Osteoblast (primary cell): ENCODE measurements around the gene IZUMO4. TPM values are rescaled to one million over a fixed set of nuclear protein-coding genes. Genes with fewer than 3 reads are reported as not detected.
"Not testable (repeated sequence)": the region's sequence is repeated elsewhere in the genome, so short reads cannot be mapped to it uniquely, and the experiment has no call there.

Experiments used
- DNase-seq: peaks from one replicate; pipeline ENCODE4 v3.0.0; 2011; ENCODE audit warnings: low spot score, mixed read lengths; ENCODE audit not compliant: insufficient read length; ENCODE audit errors: missing footprints
- H2AFZ ChIP-seq: 2 replicates; pipeline ENCODE4 v1.6.0; 2011; ENCODE audit warnings: mild to moderate bottlenecking, low read length
- H3K27ac ChIP-seq: 2 replicates; pipeline ENCODE4 v1.5.1; 2011; ENCODE audit warnings: mild to moderate bottlenecking, low read depth, low read length, moderate library complexity
- H3K27me3 ChIP-seq: 2 replicates; pipeline ENCODE4 v1.6.0; 2012; ENCODE audit warnings: mild to moderate bottlenecking, control low read depth, inconsistent platforms, low read length, moderate library complexity; ENCODE audit not compliant: insufficient read depth
- H3K36me3 ChIP-seq: 2 replicates; pipeline ENCODE4 v1.5.1; 2011; ENCODE audit warnings: mild to moderate bottlenecking, low read length, control low read depth, moderate library complexity; ENCODE audit not compliant: insufficient read depth
- H3K4me1 ChIP-seq: 2 replicates; pipeline ENCODE4 v1.5.1; 2011; ENCODE audit warnings: mild to moderate bottlenecking, low read length, control low read depth, moderate library complexity; ENCODE audit not compliant: insufficient read depth
- H3K4me2 ChIP-seq: 2 replicates; pipeline ENCODE4 v1.6.0; 2011; ENCODE audit warnings: mild to moderate bottlenecking, low read length; ENCODE audit not compliant: insufficient read depth
- H3K4me3 ChIP-seq: fragments of 200-600 bp; sonication (generic); 3 replicates; pipeline ENCODE4 v1.5.1; 2012; ENCODE audit warnings: mild to moderate bottlenecking, low read length, inconsistent platforms; ENCODE audit not compliant: insufficient read depth
- H3K79me2 ChIP-seq: 2 replicates; pipeline ENCODE4 v1.6.0; 2012; ENCODE audit warnings: mild to moderate bottlenecking, low read length, control low read depth, inconsistent platforms; ENCODE audit not compliant: insufficient read depth
- H3K9me3 ChIP-seq: 2 replicates; pipeline ENCODE4 v1.5.1; 2011; ENCODE audit warnings: low read depth, low read length, control low read depth
- H4K20me1 ChIP-seq: 2 replicates; pipeline ENCODE4 v1.6.0; 2012; ENCODE audit warnings: mild to moderate bottlenecking, low read length, control low read depth; ENCODE audit not compliant: insufficient read depth
- total RNA-seq: library from RNA; depleted of rRNA; stranded (reverse); fragments of >200 nt; gene quantifications from 2 replicates; pipeline ENCODE4 v1.2.3, GENCODE V29; 2012
- TF ChIP-seq, protein P1 (sequence below): IDR thresholded peaks from 2 replicates; pipeline ENCODE4 v1.5.1; 2011; ENCODE audit warnings: mild to moderate bottlenecking, low read depth, low read length, moderate library complexity; ENCODE audit errors: extremely low read depth

IZUMO4 gene
- total RNA-seq, 1 donor, result 0.36 TPM

DNA sequence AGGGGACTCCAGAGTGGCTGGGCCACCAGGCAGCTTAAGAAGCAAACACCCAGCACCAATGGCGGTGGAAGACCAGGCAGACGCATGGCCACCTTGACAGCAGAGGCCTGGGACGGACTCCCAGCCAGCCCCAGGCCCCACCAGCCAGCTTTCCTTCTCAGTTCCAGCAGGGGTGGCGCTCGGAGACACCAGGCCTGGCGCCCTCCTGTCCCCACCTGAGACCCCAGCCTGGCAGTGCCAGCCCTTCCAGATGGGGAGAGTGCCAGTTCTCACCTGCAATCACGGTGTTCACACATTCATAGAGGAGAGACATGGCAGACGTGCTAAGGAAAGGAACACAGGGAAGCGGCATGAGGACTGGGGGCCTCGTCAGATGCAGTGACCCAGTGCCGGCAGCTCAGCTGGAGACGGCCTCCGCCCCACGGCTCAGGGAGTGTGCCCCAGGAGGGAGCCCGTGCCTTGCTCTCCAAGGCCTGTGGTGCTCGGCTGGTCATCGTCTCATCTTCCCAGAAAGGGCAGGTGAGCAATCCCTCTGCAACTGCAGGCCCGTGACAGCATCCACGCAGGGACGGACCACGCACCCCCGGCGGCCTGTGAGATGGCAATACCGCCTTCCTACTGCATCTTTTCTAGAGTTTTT lies 30.3 kb downstream of the IZUMO4 start:
- Histone ChIP-seq H3K4me1 (no peaks in the 10 kb centered on the region), H2AFZ (no peak overlapping the region), H3K4me3 (no peak overlapping the region), H4K20me1 (peaks cover 63% of the 10 kb centered on the region), H3K27me3 (no peaks in the 10 kb centered on the region), H3K4me2 (no peak overlapping the region), H3K9me3 (no peaks in the 10 kb centered on the region), H3K79me2 (peaks cover 65% of the 10 kb centered on the region), H3K27ac (no peak overlapping the region), H3K36me3 (peaks cover 77% of the 10 kb centered on the region)
- TF ChIP-seq, protein P1, sequence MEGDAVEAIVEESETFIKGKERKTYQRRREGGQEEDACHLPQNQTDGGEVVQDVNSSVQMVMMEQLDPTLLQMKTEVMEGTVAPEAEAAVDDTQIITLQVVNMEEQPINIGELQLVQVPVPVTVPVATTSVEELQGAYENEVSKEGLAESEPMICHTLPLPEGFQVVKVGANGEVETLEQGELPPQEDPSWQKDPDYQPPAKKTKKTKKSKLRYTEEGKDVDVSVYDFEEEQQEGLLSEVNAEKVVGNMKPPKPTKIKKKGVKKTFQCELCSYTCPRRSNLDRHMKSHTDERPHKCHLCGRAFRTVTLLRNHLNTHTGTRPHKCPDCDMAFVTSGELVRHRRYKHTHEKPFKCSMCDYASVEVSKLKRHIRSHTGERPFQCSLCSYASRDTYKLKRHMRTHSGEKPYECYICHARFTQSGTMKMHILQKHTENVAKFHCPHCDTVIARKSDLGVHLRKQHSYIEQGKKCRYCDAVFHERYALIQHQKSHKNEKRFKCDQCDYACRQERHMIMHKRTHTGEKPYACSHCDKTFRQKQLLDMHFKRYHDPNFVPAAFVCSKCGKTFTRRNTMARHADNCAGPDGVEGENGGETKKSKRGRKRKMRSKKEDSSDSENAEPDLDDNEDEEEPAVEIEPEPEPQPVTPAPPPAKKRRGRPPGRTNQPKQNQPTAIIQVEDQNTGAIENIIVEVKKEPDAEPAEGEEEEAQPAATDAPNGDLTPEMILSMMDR, result no peak
- DNase-seq, result no peak

DNA sequence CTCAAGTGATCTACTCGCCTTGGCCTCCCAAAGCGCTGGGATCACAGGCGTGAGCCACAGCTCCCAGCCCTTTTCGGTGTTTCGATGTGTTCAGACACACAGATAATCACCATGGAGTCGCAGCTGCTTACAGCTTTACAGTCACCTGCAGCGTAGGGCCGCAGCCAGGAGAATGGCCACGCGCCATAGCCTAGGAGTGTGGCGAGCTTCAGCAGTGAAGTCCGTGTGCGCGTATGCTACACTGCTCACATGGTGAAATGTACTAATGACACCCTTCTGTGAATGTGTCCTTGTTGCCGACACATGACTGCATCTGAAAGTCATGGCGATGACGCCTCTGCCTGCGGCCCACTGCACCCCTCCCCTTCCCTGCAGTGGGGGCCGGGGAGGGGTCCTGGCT lies 31.0 kb downstream of the IZUMO4 start:
- Histone ChIP-seq H2AFZ (no peak overlapping the region), H4K20me1 (peaks cover 60% of the 10 kb centered on the region), H3K27ac (no peak overlapping the region), H3K9me3 (no peaks in the 10 kb centered on the region), H3K4me1 (no peaks in the 10 kb centered on the region), H3K27me3 (no peaks in the 10 kb centered on the region), H3K4me2 (no peak overlapping the region), H3K36me3 (peaks cover 77% of the 10 kb centered on the region), H3K4me3 (no peak overlapping the region), H3K79me2 (peaks cover 72% of the 10 kb centered on the region)
- no peak for DNase-seq
- TF ChIP-seq, protein P1, result no peak

DNA sequence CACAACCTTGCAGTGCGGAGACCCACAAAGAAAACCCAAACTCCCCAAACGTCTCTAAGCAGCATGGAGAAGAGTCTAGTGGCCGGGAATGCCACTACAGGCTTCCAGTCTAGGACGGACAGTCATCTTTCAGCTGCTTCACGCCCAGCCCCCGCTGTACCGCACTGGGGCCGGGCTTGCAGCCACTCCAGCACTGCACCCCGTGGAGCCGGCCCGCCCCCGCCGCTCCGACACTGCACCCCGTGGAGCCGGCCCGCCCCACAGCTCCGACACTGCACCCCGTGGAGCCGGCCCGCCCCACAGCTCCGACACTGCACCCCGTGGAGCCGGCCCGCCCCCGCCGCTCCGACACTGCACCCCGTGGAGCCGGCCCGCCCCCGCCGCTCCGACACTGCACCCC lies 31.5 kb downstream of the IZUMO4 start:
- H3K27me3 ChIP-seq, H3K9me3 ChIP-seq, DNase-seq, H3K4me3 ChIP-seq, H3K4me1 ChIP-seq, H3K4me2 ChIP-seq, H2AFZ ChIP-seq, H3K27ac ChIP-seq: not testable (repeated sequence)
- H3K36me3 ChIP-seq, result peaks cover 76% of the 10 kb centered on the region
- peaks cover 56% of the 10 kb centered on the region for H4K20me1 ChIP-seq
- H3K79me2 ChIP-seq, result peaks cover 73% of the 10 kb centered on the region

DNA sequence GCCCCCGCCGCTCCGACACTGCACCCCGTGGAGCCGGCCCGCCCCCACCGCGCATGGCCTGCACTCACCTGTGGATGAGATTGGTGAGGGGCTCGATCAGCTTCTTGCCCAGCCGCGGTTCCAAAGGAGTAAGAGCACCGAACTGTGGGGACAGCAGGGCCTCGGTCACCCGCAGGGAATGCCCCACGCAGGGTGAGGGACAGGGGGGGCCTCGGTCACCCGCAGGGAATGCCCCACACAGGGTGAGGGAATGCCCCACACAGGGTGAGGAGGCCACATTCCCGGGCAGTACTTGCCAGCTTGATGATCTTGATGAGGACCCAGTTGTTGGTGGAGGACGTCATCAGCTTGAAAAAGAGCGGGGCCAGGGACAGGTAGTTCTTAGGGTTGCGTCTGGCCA lies 32.3 kb downstream of the IZUMO4 start:
- H3K9me3 ChIP-seq, result no peaks in the 10 kb centered on the region
- H3K4me1 ChIP-seq, result no peaks in the 10 kb centered on the region
- TF ChIP-seq, protein P1, result no peak
- H3K4me3 ChIP-seq, result no peak overlapping the region
- DNase-seq, result no peak
- H3K27ac ChIP-seq, result no peak overlapping the region
- no peaks in the 10 kb centered on the region for H3K27me3 ChIP-seq
- H3K36me3 ChIP-seq, result peaks cover 69% of the 10 kb centered on the region
- H4K20me1 ChIP-seq, result peaks cover 49% of the 10 kb centered on the region
- H3K4me2 ChIP-seq, result no peak overlapping the region
- H3K79me2 ChIP-seq, result peaks cover 70% of the 10 kb centered on the region
- no peak overlapping the region for H2AFZ ChIP-seq
